C4-2B (cell line): Measurements from ENCODE around the gene HOXA2.

Source experiments
- ZFX ChIP-seq: fragments of 450-650 bp; IDR thresholded peaks from 2 replicates; pipeline ENCODE4 v1.6.1; 2017
- TF ChIP-seq, protein P1 (sequence below): fragments of 450-650 bp; conservative IDR thresholded peaks from 2 replicates; pipeline ENCODE4 v1.5.1; 2017; ENCODE audit warnings: mild to moderate bottlenecking

DNA sequence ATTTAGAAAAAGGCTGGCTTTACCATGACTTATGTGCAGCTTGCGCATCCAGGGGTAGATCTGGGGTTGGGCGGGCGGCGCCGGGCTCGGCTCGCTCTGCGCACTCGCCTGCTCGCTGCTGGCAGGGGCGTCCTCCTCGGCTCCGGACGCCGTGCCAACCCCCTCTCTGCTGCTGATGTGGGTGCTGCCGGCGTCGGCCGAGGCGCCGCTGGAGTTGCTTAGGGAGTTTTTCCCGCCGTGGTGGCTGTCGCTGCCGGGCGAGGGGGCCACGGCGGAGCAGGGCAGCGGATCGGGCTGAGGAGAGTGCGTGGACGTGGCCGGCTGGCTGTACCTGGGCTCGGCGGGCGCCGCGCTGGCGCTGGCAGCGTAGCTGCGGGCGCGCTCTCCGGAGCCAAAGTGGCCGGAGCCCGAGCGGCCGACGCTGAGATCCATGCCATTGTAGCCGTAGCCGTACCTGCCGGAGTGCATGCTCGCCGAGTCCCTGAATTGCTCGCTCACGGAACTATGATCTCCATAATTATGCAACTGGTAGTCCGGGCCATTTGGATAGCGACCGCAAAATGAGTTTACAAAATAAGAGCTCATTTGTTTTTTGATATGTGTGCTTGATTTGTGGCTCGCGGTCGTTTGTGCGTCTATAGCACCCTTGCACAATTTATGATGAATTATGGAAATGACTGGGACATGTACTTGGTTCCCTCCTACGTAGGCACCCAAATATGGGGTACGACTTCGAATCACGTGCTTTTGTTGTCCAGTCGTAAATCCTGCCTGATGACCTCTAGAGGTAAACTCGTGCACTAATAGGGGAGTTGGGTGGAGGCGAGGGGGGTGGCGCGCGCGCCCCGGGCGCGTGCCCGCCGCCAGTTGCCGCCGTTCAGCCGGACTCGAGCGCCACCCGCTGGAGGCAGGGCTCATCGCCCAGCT, 40.8 kb upstream of the HOXA2 start, which contains the start of gene HOXA5:
- TF ChIP-seq, protein P1, sequence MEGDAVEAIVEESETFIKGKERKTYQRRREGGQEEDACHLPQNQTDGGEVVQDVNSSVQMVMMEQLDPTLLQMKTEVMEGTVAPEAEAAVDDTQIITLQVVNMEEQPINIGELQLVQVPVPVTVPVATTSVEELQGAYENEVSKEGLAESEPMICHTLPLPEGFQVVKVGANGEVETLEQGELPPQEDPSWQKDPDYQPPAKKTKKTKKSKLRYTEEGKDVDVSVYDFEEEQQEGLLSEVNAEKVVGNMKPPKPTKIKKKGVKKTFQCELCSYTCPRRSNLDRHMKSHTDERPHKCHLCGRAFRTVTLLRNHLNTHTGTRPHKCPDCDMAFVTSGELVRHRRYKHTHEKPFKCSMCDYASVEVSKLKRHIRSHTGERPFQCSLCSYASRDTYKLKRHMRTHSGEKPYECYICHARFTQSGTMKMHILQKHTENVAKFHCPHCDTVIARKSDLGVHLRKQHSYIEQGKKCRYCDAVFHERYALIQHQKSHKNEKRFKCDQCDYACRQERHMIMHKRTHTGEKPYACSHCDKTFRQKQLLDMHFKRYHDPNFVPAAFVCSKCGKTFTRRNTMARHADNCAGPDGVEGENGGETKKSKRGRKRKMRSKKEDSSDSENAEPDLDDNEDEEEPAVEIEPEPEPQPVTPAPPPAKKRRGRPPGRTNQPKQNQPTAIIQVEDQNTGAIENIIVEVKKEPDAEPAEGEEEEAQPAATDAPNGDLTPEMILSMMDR: no peak
- no peak for TF ChIP-seq ZFX
